RCC 7860 (cell line): ENCODE results near the gene PTTG1IP.
A peak's percentile ranks its signal among the peaks of the same experiment; 100 is the strongest.
"Not testable (repeated sequence)": the region's sequence is repeated elsewhere in the genome, so short reads cannot be mapped to it uniquely, and the experiment has no call there.

ENCODE experiments used
- DNase-seq: peaks from one replicate; pipeline ENCODE4 v3.0.0-alpha.2; 2015; ENCODE audit warnings: low spot score
- FAIRE-seq: peaks from 2 replicates; lab custom pipeline; 2012; peaks lifted over from hg19 to GRCh38; lab: Jason Lieb, UNC

PTTG1IP gene

GRCh38 chr21:44873356-44874239 is at the start of gene PTTG1IP:
TSS of gene PTTG1IP (minus strand) at chr21:44873690. CDS start at chr21:44873616, 74 bp downstream.
- FAIRE-seq (no peak), DNase-seq (peak; percentile 95)

GRCh38 chr21:44921928-44922327 is 48.4 kb upstream of the PTTG1IP start:
- DNase-seq: no peak
- no peak for FAIRE-seq

GRCh38 chr21:44920694-44921604 is 47.5 kb upstream of the PTTG1IP start, which contains the start of gene ITGB2:
TSS of gene ITGB2 (minus strand) at chr21:44920899. CDS start at chr21:44910782, 10,117 bp downstream.
- DNase-seq (no peak), FAIRE-seq (no peak)

GRCh38 chr21:44919913-44920693 is 46.6 kb upstream of the PTTG1IP start:
- DNase-seq: no peak
- FAIRE-seq: no peak

- FAIRE-seq (no peak), DNase-seq (no peak)
Measured at GRCh38 chr21:44919111-44919912, 45.8 kb upstream of the PTTG1IP start.

GRCh38 chr21:44918581-44919033 is 45.1 kb upstream of the PTTG1IP start:
- DNase-seq (no peak), FAIRE-seq (no peak)

GRCh38 chr21:44918107-44918470 is 44.6 kb upstream of the PTTG1IP start:
- FAIRE-seq: no peak

GRCh38 chr21:44917446-44918106 is 44.1 kb upstream of the PTTG1IP start:
- DNase-seq (no peak), FAIRE-seq (no peak)

More at GRCh38 chr21:44918107-44918470, 44.6 kb upstream of the PTTG1IP start:
- no peak for DNase-seq

GRCh38 chr21:44916965-44917364 is 43.5 kb upstream of the PTTG1IP start:
- DNase-seq (no peak), FAIRE-seq (no peak)

- FAIRE-seq: no peak
- no peak for DNase-seq
Measured at GRCh38 chr21:44914176-44914874, 40.8 kb upstream of the PTTG1IP start.

GRCh38 chr21:44913425-44914175 is 40.1 kb upstream of the PTTG1IP start:
- FAIRE-seq: no peak
- no peak for DNase-seq

- not testable (repeated sequence) for DNase-seq, FAIRE-seq
Measured at GRCh38 chr21:44912506-44913412, 39.3 kb upstream of the PTTG1IP start.

GRCh38 chr21:44912158-44912473 is 38.6 kb upstream of the PTTG1IP start:
- FAIRE-seq (no peak), DNase-seq (no peak)

GRCh38 chr21:44911384-44912157 is 38.1 kb upstream of the PTTG1IP start:
- no peak for FAIRE-seq
- peak; percentile 40 for DNase-seq

GRCh38 chr21:44911068-44911383 is 37.5 kb upstream of the PTTG1IP start:
- FAIRE-seq (no peak), DNase-seq (no peak)
